ENCODE measurements around the gene NF2. TPM values are rescaled to one million over a fixed set of nuclear protein-coding genes. Genes with fewer than 3 reads are reported as not detected.

Gene NF2
- total and polyA plus RNA-seq, 11 donors = 15.0 to 137 (median 52.1) TPM

DNA sequence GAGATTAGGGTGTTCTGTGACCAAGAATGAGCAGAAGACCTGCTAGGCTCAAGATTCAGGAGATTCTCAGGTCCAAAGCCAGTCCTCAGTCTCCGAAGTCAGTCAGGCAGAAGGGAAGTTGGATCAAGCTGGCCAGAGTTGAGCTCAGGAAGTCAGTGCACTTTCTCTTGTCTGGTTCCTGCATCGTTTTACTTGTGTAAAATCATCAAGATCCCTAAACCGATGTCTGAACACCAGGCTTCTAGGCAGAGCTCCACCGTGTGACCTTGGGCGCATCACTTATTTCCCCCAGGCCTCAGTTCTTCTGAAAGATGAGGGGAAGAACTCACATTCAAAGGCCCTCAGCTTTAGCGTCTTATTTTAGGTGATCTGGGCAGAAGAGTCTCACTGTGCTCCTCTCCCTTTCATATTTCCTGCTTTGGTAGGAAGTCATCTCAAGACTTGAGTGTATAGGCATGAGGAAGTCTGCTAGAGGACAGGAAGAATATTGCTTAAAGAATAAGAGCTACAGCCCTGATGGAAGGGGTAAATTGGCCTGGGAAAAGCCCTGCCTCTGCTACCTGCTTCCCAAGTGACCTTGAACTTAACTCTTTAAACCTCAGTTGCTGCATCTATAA lies 20.2 kb downstream of the NF2 start:
- H3K4me3 ChIP-seq = no peak overlapping the region
- TF ChIP-seq, protein P1, sequence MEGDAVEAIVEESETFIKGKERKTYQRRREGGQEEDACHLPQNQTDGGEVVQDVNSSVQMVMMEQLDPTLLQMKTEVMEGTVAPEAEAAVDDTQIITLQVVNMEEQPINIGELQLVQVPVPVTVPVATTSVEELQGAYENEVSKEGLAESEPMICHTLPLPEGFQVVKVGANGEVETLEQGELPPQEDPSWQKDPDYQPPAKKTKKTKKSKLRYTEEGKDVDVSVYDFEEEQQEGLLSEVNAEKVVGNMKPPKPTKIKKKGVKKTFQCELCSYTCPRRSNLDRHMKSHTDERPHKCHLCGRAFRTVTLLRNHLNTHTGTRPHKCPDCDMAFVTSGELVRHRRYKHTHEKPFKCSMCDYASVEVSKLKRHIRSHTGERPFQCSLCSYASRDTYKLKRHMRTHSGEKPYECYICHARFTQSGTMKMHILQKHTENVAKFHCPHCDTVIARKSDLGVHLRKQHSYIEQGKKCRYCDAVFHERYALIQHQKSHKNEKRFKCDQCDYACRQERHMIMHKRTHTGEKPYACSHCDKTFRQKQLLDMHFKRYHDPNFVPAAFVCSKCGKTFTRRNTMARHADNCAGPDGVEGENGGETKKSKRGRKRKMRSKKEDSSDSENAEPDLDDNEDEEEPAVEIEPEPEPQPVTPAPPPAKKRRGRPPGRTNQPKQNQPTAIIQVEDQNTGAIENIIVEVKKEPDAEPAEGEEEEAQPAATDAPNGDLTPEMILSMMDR (IDR thresholded peaks at IDR 0.05) = no peak
- TF ChIP-seq POLR2A (IDR thresholded peaks at IDR 0.05) = no peak
- intact Hi-C loops (cut with DNase I) = loop anchor here in 1 of 10 donors (10.0 kb wide), 1 partner anchor 381 kb away; no protein-coding TSS in a partner anchor
- no peak for DNase-seq
- H3K36me3 ChIP-seq = no peaks in the 10 kb centered on the region
- WGBS, 4 donors = 56 to 81% (median 66%) methylated on average over 6 of the region's 6 CpGs
- no peak for ATAC-seq
- no peaks in the 10 kb centered on the region for H3K27me3 ChIP-seq
- no peaks in the 10 kb centered on the region for H3K9me3 ChIP-seq
- H3K4me1 ChIP-seq = peaks cover 0 to 61% (median 26%) of the 10 kb centered on the region in 12 donors
- peak overlapping the region in 2 of 12 donors; percentile 25 to 49 for H3K27ac ChIP-seq

DNA sequence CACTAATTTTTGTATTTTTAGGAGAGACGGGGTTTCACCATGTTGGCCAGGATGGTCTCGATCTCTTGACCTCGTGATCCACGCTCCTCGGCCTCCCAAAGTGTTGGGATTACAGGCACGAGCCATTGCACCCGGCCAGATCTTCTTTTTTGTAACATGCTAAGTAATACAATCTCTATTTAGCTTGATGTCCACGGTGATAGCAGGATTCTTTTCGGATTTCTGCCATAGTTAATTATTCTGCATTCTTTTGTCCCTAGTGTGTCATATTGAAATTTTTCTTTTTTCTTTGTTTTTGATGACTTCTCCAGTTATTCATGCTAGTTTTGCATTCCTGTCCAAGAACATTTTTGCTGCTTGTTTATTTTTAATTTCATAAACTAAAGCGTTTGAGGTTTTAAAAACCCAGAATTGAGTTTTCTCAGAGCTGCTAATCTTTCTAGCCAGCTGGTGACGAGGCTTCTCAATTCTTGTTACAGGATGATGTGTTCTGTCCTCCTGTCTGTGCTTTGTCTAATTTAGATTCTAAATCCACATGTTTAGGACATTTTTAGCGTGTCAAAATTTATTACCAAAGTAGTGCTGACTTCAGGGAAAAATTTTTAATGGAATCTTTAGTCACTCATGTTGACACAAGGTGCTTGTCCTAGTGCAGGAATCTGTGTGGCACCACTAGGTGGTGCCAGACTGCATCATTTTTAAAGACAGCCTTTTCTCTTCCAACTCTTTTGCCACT lies 21.8 kb downstream of the NF2 start:
- 79 to 81% (median 79%) methylated on average over 12 of the region's 12 CpGs for WGBS, 4 donors

DNA sequence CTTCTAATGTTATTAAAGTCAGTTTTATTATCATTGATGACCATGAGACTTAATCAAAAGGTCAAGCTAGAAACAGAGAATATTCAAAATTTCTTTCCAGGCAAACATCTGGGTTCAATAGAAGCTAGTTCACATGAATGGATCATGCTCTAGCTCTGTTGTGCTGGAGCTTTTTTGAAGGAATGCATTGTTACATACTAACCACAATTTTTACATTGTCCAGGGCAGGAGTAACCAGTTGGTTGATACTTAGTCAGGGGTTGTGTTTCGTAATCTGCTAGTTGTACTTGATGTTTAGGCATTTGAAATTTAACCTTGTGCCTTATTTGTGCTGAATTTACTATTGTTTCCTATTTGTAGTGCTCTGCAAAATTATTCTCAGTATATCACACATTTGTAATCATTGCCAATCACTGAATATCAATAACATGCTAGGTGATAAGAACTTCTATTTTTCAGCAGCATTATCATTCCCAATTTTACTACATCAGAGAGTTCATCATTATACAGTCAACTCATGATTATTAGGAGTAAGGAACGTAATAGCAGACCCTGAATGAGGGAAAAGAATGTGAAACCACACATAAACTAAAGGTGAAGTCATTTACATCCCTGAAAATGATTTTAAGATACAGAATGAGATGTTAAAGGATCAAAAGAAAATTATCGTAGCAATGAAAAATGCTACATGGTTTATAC lies 23.2 kb downstream of the NF2 start:
- Histone ChIP-seq H3K9me3 (no peaks in the 10 kb centered on the region), H3K4me3 (no peak overlapping the region), H3K4me1 (peaks cover 0 to 53% (median 27%) of the 10 kb centered on the region in 12 donors), H3K27ac (no peak overlapping the region), H3K27me3 (no peaks in the 10 kb centered on the region), H3K36me3 (no peaks in the 10 kb centered on the region)
- ATAC-seq = no peak
- no peak for DNase-seq
- 91 to 99% (median 97%) methylated on average over 3 of the region's 3 CpGs for WGBS, 4 donors
- intact Hi-C loops (cut with DNase I) = loop anchor here in 1 of 10 donors (10.0 kb wide), 1 partner anchor 378 kb away; no protein-coding TSS in a partner anchor
- TF ChIP-seq, protein P1 (IDR thresholded peaks at IDR 0.05) = no peak
- TF ChIP-seq POLR2A (IDR thresholded peaks at IDR 0.05) = no peak

More for the DNA sequence above, 21.8 kb downstream of the NF2 start:
- no peak for TF ChIP-seq POLR2A (IDR thresholded peaks at IDR 0.05)
- TF ChIP-seq, protein P1 (IDR thresholded peaks at IDR 0.05) = peak; percentile 65 to 91 (median 82)
- intact Hi-C loops (cut with DNase I) = loop anchor here in 1 of 10 donors (10.0 kb wide), 1 partner anchor 380 kb away; no protein-coding TSS in a partner anchor
- H3K4me3 ChIP-seq = no peak overlapping the region
- peak in 2 of 4 donors; percentile 49 to 63 for ATAC-seq
- peak in 1 of 5 donors; percentile 42 for DNase-seq
- no peaks in the 10 kb centered on the region for H3K9me3 ChIP-seq
- H3K27ac ChIP-seq = peak overlapping the region in 1 of 12 donors; percentile 13
- no peaks in the 10 kb centered on the region for H3K36me3 ChIP-seq
- no peaks in the 10 kb centered on the region for H3K27me3 ChIP-seq
- peaks cover 0 to 61% (median 26%) of the 10 kb centered on the region in 12 donors for H3K4me1 ChIP-seq

DNA sequence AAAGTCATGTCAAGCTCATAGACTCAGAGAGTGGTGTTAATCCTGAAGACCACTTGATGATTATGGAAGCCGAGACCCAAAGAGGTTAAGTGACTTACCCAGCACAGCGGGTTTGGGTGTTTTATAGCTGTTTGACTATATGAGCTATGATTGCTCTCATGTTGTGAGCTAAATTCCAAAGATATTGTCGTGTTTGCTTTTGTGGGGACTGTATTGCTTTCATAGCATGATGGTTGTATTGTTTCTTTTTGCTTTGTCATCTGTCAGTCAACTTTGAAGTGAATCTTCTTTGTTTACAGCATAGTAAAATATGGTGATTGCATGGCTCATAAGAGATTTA lies 23.7 kb downstream of the NF2 start:
- ATAC-seq = no peak
- TF ChIP-seq POLR2A (IDR thresholded peaks at IDR 0.05) = no peak
- TF ChIP-seq, protein P1 (IDR thresholded peaks at IDR 0.05) = no peak
- intact Hi-C loops (cut with DNase I) = loop anchor here in 1 of 10 donors (10.0 kb wide), 1 partner anchor 378 kb away; no protein-coding TSS in a partner anchor
- no peak overlapping the region for H3K4me3 ChIP-seq
- no peak overlapping the region for H3K27ac ChIP-seq
- WGBS, 4 donors = 94 to 96% (median 95%) methylated on average over 3 of the region's 3 CpGs
- no peak for DNase-seq
- no peaks in the 10 kb centered on the region for H3K27me3 ChIP-seq
- H3K36me3 ChIP-seq = no peaks in the 10 kb centered on the region
- H3K4me1 ChIP-seq = peaks cover 0 to 51% (median 24%) of the 10 kb centered on the region in 12 donors
- H3K9me3 ChIP-seq = no peaks in the 10 kb centered on the region
